ENCODE data around the gene UVRAG.

The UVRAG gene

DNA sequence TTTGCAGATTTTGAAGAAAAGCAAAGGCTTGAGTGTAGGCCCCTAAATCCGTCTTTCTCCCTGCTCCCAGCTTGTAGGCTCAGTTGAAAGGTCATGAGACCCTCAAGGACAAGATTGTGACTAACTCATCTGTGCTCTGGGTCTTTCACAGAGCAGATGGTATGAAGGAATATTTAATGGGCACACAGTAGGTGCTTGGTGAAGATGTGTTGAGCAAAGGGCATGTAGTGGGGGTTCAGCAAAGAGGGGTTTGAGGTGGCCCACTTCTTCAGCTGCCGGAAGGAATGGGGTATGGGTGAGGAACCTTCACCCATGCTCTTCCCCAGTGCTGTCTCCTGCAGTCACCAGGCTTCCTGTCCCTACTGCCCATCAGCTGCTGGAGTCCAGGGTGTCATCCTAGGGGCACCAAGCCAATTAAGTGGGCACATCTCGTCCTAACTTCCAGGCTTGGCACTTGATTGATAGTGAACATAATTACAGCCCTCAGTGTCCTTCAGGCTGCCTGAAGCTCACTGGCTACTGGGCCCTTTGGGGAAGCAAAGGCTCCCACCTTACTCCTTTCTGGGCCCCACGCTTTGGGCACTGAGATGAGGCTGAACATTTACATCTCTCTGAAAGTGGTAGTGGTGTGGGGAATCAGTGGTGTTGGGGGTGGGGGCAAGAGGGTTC, 31.5 kb upstream of the UVRAG start:
- TF ChIP-seq, protein P1, sequence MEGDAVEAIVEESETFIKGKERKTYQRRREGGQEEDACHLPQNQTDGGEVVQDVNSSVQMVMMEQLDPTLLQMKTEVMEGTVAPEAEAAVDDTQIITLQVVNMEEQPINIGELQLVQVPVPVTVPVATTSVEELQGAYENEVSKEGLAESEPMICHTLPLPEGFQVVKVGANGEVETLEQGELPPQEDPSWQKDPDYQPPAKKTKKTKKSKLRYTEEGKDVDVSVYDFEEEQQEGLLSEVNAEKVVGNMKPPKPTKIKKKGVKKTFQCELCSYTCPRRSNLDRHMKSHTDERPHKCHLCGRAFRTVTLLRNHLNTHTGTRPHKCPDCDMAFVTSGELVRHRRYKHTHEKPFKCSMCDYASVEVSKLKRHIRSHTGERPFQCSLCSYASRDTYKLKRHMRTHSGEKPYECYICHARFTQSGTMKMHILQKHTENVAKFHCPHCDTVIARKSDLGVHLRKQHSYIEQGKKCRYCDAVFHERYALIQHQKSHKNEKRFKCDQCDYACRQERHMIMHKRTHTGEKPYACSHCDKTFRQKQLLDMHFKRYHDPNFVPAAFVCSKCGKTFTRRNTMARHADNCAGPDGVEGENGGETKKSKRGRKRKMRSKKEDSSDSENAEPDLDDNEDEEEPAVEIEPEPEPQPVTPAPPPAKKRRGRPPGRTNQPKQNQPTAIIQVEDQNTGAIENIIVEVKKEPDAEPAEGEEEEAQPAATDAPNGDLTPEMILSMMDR (IDR thresholded peaks at IDR 0.05; ENCODE audit: control insufficient read depth, extremely low read depth, insufficient read depth) = no peak
- no peak for DNase-seq (ENCODE audit: low read depth)

GRCh38 chr11:75784085-75784478, 30.9 kb upstream of the UVRAG start:
- DNase-seq (ENCODE audit: low read depth) = no peak
- H3K4me3 ChIP-seq (ENCODE audit: low read depth, low read length) = no peak overlapping the region
- TF ChIP-seq, protein P1 (IDR thresholded peaks at IDR 0.05; ENCODE audit: control insufficient read depth, extremely low read depth, insufficient read depth) = no peak

More for the DNA sequence above, 31.5 kb upstream of the UVRAG start:
- no peak overlapping the region for H3K4me3 ChIP-seq (ENCODE audit: low read depth, low read length)

DNA sequence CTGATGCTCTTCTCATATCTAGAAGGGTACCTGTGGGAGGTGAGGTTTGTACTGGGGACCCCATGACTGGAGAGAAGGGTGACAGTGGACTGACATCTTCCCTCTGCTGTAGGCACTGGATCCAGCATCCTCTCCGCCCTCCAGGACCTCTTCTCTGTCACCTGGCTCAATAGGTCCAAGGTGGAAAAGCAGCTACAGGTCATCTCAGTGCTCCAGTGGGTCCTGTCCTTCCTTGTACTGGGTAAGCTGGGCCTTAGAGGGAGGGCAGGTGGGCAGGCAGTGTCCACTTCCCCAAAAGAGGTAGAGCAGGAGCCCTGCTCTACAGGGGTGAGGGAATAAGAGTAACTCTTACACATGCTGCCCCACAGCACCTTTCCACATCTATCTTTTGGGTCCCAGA, 30.5 kb upstream of the UVRAG start:
- H3K4me3 ChIP-seq (ENCODE audit: low read depth, low read length) = no peak overlapping the region
- no peak for DNase-seq (ENCODE audit: low read depth)
- TF ChIP-seq, protein P1 (IDR thresholded peaks at IDR 0.05; ENCODE audit: control insufficient read depth, extremely low read depth, insufficient read depth) = no peak

GRCh38 chr11:75785187-75785586, 29.8 kb upstream of the UVRAG start:
- TF ChIP-seq, protein P1 (IDR thresholded peaks at IDR 0.05; ENCODE audit: control insufficient read depth, extremely low read depth, insufficient read depth) = no peak
- DNase-seq (ENCODE audit: low read depth) = no peak
- H3K4me3 ChIP-seq (ENCODE audit: low read depth, low read length) = no peak overlapping the region

DNA sequence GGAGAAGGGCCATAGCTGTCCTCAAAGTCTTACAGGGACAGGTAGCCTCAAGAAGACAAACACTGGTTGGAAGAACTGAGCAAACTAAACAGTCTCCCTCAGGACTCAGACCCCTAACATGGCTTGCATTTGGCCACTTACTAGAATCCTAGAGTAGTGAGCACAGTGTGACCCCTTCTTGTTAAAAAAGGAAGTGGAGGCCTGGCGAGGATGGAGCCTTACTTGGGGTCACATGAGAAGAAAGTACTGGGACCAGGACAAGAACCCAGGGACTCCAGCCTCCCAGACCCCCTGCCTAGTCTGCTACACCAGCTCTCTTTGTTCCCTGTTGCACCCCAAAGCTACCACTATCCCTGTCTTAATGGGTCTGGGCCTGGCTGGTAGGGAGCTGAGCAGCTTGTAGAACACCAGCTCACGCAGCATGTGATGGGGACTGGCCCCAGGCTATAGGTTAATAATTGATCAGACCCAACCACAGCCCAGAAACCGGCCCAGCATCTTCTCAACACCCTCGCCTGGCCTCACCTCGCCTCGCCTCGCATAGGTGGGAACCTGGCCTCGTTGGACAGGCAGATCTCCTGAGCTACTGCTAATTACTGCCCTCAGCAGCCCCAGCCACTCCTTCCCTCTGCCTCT, 28.8 kb upstream of the UVRAG start:
- TF ChIP-seq, protein P1 (IDR thresholded peaks at IDR 0.05; ENCODE audit: control insufficient read depth, extremely low read depth, insufficient read depth) = no peak
- DNase-seq (ENCODE audit: low read depth) = no peak
- no peak overlapping the region for H3K4me3 ChIP-seq (ENCODE audit: low read depth, low read length)

DNA sequence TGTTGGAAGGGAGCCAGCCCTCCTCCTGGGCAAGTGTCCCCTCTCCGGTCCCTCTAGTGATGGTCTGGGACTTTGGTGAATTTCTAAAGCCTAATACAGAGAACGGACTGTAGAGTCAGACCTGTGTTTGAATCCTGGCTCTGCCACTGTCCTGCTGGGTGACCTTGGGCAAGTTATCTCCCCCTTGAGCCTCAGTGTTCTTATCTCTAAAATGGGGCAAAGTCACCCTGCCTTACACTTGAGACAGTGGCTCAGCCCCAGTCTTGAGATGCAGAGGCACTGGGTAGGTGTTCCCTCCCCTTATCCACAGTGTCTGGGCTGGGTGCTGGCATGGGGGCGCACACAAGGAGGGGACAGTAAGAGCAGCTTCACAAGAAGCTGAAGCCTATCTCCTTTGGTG, 25.5 kb upstream of the UVRAG start:
- no peak overlapping the region for H3K4me3 ChIP-seq (ENCODE audit: low read depth, low read length)
- DNase-seq (ENCODE audit: low read depth) = no peak
- TF ChIP-seq, protein P1 (IDR thresholded peaks at IDR 0.05; ENCODE audit: control insufficient read depth, extremely low read depth, insufficient read depth) = no peak

GRCh38 chr11:75790986-75791385, 24.0 kb upstream of the UVRAG start:
- H3K4me3 ChIP-seq (ENCODE audit: low read depth, low read length) = no peak overlapping the region
- TF ChIP-seq, protein P1 (IDR thresholded peaks at IDR 0.05; ENCODE audit: control insufficient read depth, extremely low read depth, insufficient read depth) = no peak
- DNase-seq (ENCODE audit: low read depth) = no peak

Measured in LNCaP clone FGC (cell line).